SK-MEL-5 (cell line): Measurements from ENCODE around the gene MATCAP1. TPM values are rescaled to one million over a fixed set of nuclear protein-coding genes. Genes with fewer than 3 reads are reported as not detected.

Source experiments
- small RNA-seq, 2 experiments: library from RNA; depleted of rRNA; stranded (forward); fragments of <200 nt; gene quantifications; one replicate each; pipeline ENCODE3, GENCODE V24; 2014
- total RNA-seq: library from RNA; depleted of rRNA; stranded (reverse); fragments of >200 nt; shearing (Covaris generic); gene quantifications from 2 replicates; pipeline ENCODE4 v1.2.3, GENCODE V29; 2014; rRNA removed

MATCAP1 gene
- total RNA-seq, 1 experiment from 2014 or later = 4.4 TPM

Small RNA genes lying within 50 kb of the gene (small RNA-seq; reads per million reads assigned to genes)
- gene MIR328 = 0.06 to 0.67 reads per million in 2 experiments

Other genes with a start within 250 kb of the MATCAP1 start
- 134 and 148 TPM in 2 replicates for gene CIAO2B, start 249.6 kb downstream of the MATCAP1 start, total RNA-seq
- gene CES2, start 248.4 kb downstream of the MATCAP1 start, total RNA-seq = 14.8 and 19.4 TPM in 2 replicates
- 0.29 and 1.5 TPM in 2 replicates for gene CES3, start 222.7 kb downstream of the MATCAP1 start, total RNA-seq
- not detected in 2 replicates for gene CES4A, start 195.4 kb downstream of the MATCAP1 start, total RNA-seq
- 51.5 and 58.6 TPM in 2 replicates for gene CBFB, start 154.8 kb downstream of the MATCAP1 start, total RNA-seq
- gene PHAF1, start 74.0 kb downstream of the MATCAP1 start, total RNA-seq = 17.1 and 18.8 TPM in 2 replicates
- 0.92 and 2.0 TPM in 2 replicates for gene B3GNT9, start 33.0 kb downstream of the MATCAP1 start, total RNA-seq
- gene TRADD, start 24.1 kb downstream of the MATCAP1 start, total RNA-seq = 18.3 and 21.1 TPM in 2 replicates
- 5.1 and 6.4 TPM in 2 replicates for gene FBXL8, start 24.0 kb downstream of the MATCAP1 start, total RNA-seq
- gene HSF4, start 19.2 kb downstream of the MATCAP1 start, total RNA-seq = 28.7 and 40.9 TPM in 2 replicates
- gene NOL3, start 13.4 kb downstream of the MATCAP1 start, total RNA-seq = 7.8 and 13.2 TPM in 2 replicates
- gene EXOC3L1, start 6.2 kb upstream of the MATCAP1 start, total RNA-seq = not detected in 2 replicates
- 50.8 and 73.6 TPM in 2 replicates for gene E2F4, start 8.2 kb upstream of the MATCAP1 start, total RNA-seq
- 0.61 and 0.90 TPM in 2 replicates for gene ELMO3, start 15.2 kb upstream of the MATCAP1 start, total RNA-seq
- gene TMEM208, start 43.2 kb upstream of the MATCAP1 start, total RNA-seq = 60.7 and 75.5 TPM in 2 replicates
- 10.5 and 11.3 TPM in 2 replicates for gene FHOD1, start 63.5 kb upstream of the MATCAP1 start, total RNA-seq
- 0.21 and 0.37 TPM in 2 replicates for gene SLC9A5, start 65.0 kb upstream of the MATCAP1 start, total RNA-seq
- gene PLEKHG4, start 95.6 kb upstream of the MATCAP1 start, total RNA-seq = 10.5 and 12.9 TPM in 2 replicates
- gene KCTD19, start 142.8 kb upstream of the MATCAP1 start, total RNA-seq = 0.19 TPM in 1 of 2 replicates, not detected in the other
- 0.64 and 1.1 TPM in 2 replicates for gene LRRC36, start 142.9 kb upstream of the MATCAP1 start, total RNA-seq
- 0.16 and 0.55 TPM in 2 replicates for gene TPPP3, start 209.5 kb upstream of the MATCAP1 start, total RNA-seq
- gene ZDHHC1, start 232.5 kb upstream of the MATCAP1 start, total RNA-seq = 6.0 and 8.5 TPM in 2 replicates
- gene HSD11B2, start 247.2 kb upstream of the MATCAP1 start, total RNA-seq = 0.32 TPM in 1 of 2 replicates, not detected in the other